ENCODE results near the gene RNF220. TPM values are rescaled to one million over a fixed set of nuclear protein-coding genes. Genes with fewer than 3 reads are reported as not detected.

The RNF220 gene
- total and polyA plus RNA-seq, 2 donors from 2014 or later, result 66.9 to 69.0 TPM

DNA sequence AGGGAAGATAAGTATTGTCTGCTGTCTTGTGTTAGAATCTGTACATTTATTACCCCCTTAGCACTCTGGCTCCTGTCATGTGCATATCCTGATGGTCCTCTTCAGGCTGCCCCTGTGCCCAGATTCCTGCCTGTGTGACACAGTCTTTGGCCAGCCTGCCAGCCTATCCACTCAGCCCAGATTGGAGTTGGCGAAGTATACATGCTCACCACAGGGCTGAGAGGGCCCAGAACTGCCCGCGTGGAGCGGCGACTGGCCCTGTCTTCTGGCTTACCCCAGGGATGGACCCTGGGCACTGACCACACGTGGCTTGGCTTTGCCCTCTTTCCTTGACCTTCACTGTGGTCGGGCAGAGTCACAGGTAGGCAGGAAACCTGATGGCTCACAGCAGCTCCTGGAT is 11.4 kb downstream of the RNF220 start:
- TF ChIP-seq, protein P1, sequence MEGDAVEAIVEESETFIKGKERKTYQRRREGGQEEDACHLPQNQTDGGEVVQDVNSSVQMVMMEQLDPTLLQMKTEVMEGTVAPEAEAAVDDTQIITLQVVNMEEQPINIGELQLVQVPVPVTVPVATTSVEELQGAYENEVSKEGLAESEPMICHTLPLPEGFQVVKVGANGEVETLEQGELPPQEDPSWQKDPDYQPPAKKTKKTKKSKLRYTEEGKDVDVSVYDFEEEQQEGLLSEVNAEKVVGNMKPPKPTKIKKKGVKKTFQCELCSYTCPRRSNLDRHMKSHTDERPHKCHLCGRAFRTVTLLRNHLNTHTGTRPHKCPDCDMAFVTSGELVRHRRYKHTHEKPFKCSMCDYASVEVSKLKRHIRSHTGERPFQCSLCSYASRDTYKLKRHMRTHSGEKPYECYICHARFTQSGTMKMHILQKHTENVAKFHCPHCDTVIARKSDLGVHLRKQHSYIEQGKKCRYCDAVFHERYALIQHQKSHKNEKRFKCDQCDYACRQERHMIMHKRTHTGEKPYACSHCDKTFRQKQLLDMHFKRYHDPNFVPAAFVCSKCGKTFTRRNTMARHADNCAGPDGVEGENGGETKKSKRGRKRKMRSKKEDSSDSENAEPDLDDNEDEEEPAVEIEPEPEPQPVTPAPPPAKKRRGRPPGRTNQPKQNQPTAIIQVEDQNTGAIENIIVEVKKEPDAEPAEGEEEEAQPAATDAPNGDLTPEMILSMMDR (IDR thresholded peaks at IDR 0.05; ENCODE audit: borderline replicate concordance, extremely low read depth, insufficient read depth), result no peak
- intact Hi-C loops (cut with DNase I), result no loop called here
- H3K36me3 ChIP-seq (ENCODE audit: control insufficient read depth in 2 of 3, insufficient read depth in 3 of 3, low read length in 3 of 3), result no peaks in the 10 kb centered on the region
- H3K9ac ChIP-seq (ENCODE audit: low read length in 3 of 3), result no peak overlapping the region
- no peaks in the 10 kb centered on the region for H3K9me3 ChIP-seq (ENCODE audit: control insufficient read depth in 2 of 3, insufficient read depth in 1 of 3, low read length in 3 of 3)
- peaks cover 0 to 3% (median 0%) of the 10 kb centered on the region in 3 donors for H3K4me1 ChIP-seq (ENCODE audit: control insufficient read depth in 2 of 3, insufficient read depth in 2 of 3, low read depth in 1 of 3, low read length in 3 of 3)
- DNase-seq (no peak), FAIRE-seq (no peak)
- no peak overlapping the region for H3K4me3 ChIP-seq (ENCODE audit: low read length in 3 of 3)
- H3K27me3 ChIP-seq (ENCODE audit: control insufficient read depth, insufficient read depth, low read length), result peaks cover 80% of the 10 kb centered on the region
- H3K27ac ChIP-seq (ENCODE audit: low read depth in 2 of 2, low read length in 2 of 2), result no peak overlapping the region

- intact Hi-C loops (cut with DNase I), result no loop called here
- Histone ChIP-seq H3K4me1 (ENCODE audit: control insufficient read depth in 2 of 3, insufficient read depth in 2 of 3, low read depth in 1 of 3, low read length in 3 of 3) (peaks cover 0 to 3% (median 0%) of the 10 kb centered on the region in 3 donors), H3K36me3 (ENCODE audit: control insufficient read depth in 2 of 3, insufficient read depth in 3 of 3, low read length in 3 of 3) (no peaks in the 10 kb centered on the region), H3K27ac (ENCODE audit: low read depth in 2 of 2, low read length in 2 of 2) (no peak overlapping the region), H3K4me3 (ENCODE audit: low read length in 3 of 3) (no peak overlapping the region), H3K9ac (ENCODE audit: low read length in 3 of 3) (no peak overlapping the region), H3K27me3 (ENCODE audit: control insufficient read depth, insufficient read depth, low read length) (peaks cover 74% of the 10 kb centered on the region), H3K9me3 (ENCODE audit: control insufficient read depth in 2 of 3, insufficient read depth in 1 of 3, low read length in 3 of 3) (no peaks in the 10 kb centered on the region)
- FAIRE-seq, result no peak
- TF ChIP-seq, protein P1 (IDR thresholded peaks at IDR 0.05; ENCODE audit: borderline replicate concordance, extremely low read depth, insufficient read depth), result no peak
- peak; percentile 77 to 89 (median 86) for DNase-seq
Measured at GRCh38 chr1:44417351-44418021, 12.4 kb downstream of the RNF220 start.

GRCh38 chr1:44418022-44418673 is 13.1 kb downstream of the RNF220 start:
- FAIRE-seq (no peak), DNase-seq (peak in 4 of 5 donors; percentile 44 to 58 (median 48))

More at GRCh38 chr1:44418022-44418673, 13.1 kb downstream of the RNF220 start:
- no peak overlapping the region for H3K9ac ChIP-seq (ENCODE audit: low read length in 3 of 3)
- no peaks in the 10 kb centered on the region for H3K9me3 ChIP-seq (ENCODE audit: control insufficient read depth in 2 of 3, insufficient read depth in 1 of 3, low read length in 3 of 3)
- intact Hi-C loops (cut with DNase I), result no loop called here
- peaks cover 67% of the 10 kb centered on the region for H3K27me3 ChIP-seq (ENCODE audit: control insufficient read depth, insufficient read depth, low read length)
- H3K36me3 ChIP-seq (ENCODE audit: control insufficient read depth in 2 of 3, insufficient read depth in 3 of 3, low read length in 3 of 3), result no peaks in the 10 kb centered on the region
- TF ChIP-seq, protein P1 (IDR thresholded peaks at IDR 0.05; ENCODE audit: borderline replicate concordance, extremely low read depth, insufficient read depth), result no peak
- peaks cover 0 to 3% (median 0%) of the 10 kb centered on the region in 3 donors for H3K4me1 ChIP-seq (ENCODE audit: control insufficient read depth in 2 of 3, insufficient read depth in 2 of 3, low read depth in 1 of 3, low read length in 3 of 3)
- H3K4me3 ChIP-seq (ENCODE audit: low read length in 3 of 3), result no peak overlapping the region
- no peak overlapping the region for H3K27ac ChIP-seq (ENCODE audit: low read depth in 2 of 2, low read length in 2 of 2)

Measured in kidney (tissue), 14 donors.